NCI-H146 treated with DMSO at 0.1 percent for 48 hours (cell line): ENCODE measurements around the gene DNAI1.

Experiments used
- DNase-seq: peaks from one replicate; lab custom pipeline; 2025; ENCODE audit not compliant: unreplicated experiment; lab: John Stamatoyannopoulos, UW

DNAI1 gene

GRCh38 chr9:34510497-34511468, 52.2 kb downstream of the DNAI1 start:
- DNase-seq, result peak; percentile 28

GRCh38 chr9:34512131-34513078, 53.8 kb downstream of the DNAI1 start:
- DNase-seq, result no peak

GRCh38 chr9:34513567-34514214, 55.1 kb downstream of the DNAI1 start:
- DNase-seq, result peak; percentile 69

- DNase-seq, result no peak
These were observed 55.8 kb downstream of the DNAI1 start for GRCh38 chr9:34514401-34514800.

- DNase-seq, result no peak
These were observed 56.2 kb downstream of the DNAI1 start for GRCh38 chr9:34514816-34515215.

GRCh38 chr9:34515959-34516358, 57.4 kb downstream of the DNAI1 start:
- no peak for DNase-seq

GRCh38 chr9:34517185-34517584, 58.6 kb downstream of the DNAI1 start:
- no peak for DNase-seq

GRCh38 chr9:34518110-34518616, 59.6 kb downstream of the DNAI1 start:
- no peak for DNase-seq

GRCh38 chr9:34518896-34519295, 60.3 kb downstream of the DNAI1 start:
- no peak for DNase-seq

GRCh38 chr9:34519321-34520020, 60.9 kb downstream of the DNAI1 start:
- DNase-seq, result no peak

GRCh38 chr9:34520096-34520495, 61.5 kb downstream of the DNAI1 start:
- no peak for DNase-seq

GRCh38 chr9:34520505-34521385, 62.1 kb downstream of the DNAI1 start:
- DNase-seq, result no peak

GRCh38 chr9:34521406-34522045, 62.9 kb downstream of the DNAI1 start:
- no peak for DNase-seq

GRCh38 chr9:34522091-34522887, 63.7 kb downstream of the DNAI1 start:
- no peak for DNase-seq

- DNase-seq, result peak; percentile 80
These were observed 64.6 kb downstream of the DNAI1 start, which contains the start of gene ENHO for GRCh38 chr9:34522971-34523797. ENHO (minus strand) TSS chr9:34522990; CDS start chr9:34521695, 1,295 bp downstream.

GRCh38 chr9:34524349-34524748, 65.7 kb downstream of the DNAI1 start:
- DNase-seq, result no peak

- no peak for DNase-seq
These were observed 67.4 kb downstream of the DNAI1 start for GRCh38 chr9:34526026-34526425.
